ENCODE data around the gene COL13A1.
A peak's percentile ranks its signal among the peaks of the same experiment; 100 is the strongest.

Gene COL13A1

GRCh38 chr10:69772933-69773704, 28.6 kb upstream of the COL13A1 start:
- no peak for FAIRE-seq

GRCh38 chr10:69774596-69774995, 27.1 kb upstream of the COL13A1 start:
- FAIRE-seq: no peak
- DNase-seq (ENCODE audit: insufficient read length, low spot score): no peak
- TF ChIP-seq POLR2A (IDR thresholded peaks at IDR 0.05; ENCODE audit: low read depth, low read length): no peak

More at GRCh38 chr10:69772933-69773704, 28.6 kb upstream of the COL13A1 start:
- DNase-seq (ENCODE audit: insufficient read length, low spot score): no peak
- TF ChIP-seq POLR2A (IDR thresholded peaks at IDR 0.05; ENCODE audit: low read depth, low read length): no peak

GRCh38 chr10:69780077-69780476, 21.6 kb upstream of the COL13A1 start:
- no peak for DNase-seq (ENCODE audit: insufficient read length, low spot score)
- FAIRE-seq: no peak

GRCh38 chr10:69781576-69781975, 20.1 kb upstream of the COL13A1 start:
- TF ChIP-seq POLR2A (IDR thresholded peaks at IDR 0.05; ENCODE audit: low read depth, low read length): no peak
- no peak for DNase-seq (ENCODE audit: insufficient read length, low spot score)
- no peak for FAIRE-seq

More at GRCh38 chr10:69780077-69780476, 21.6 kb upstream of the COL13A1 start:
- TF ChIP-seq POLR2A (IDR thresholded peaks at IDR 0.05; ENCODE audit: low read depth, low read length): no peak

GRCh38 chr10:69783515-69783914, 18.2 kb upstream of the COL13A1 start:
- FAIRE-seq: no peak
- no peak for TF ChIP-seq POLR2A (IDR thresholded peaks at IDR 0.05; ENCODE audit: low read depth, low read length)
- no peak for DNase-seq (ENCODE audit: insufficient read length, low spot score)

GRCh38 chr10:69786791-69787190, 14.9 kb upstream of the COL13A1 start:
- DNase-seq (ENCODE audit: insufficient read length, low spot score): no peak
- FAIRE-seq: peak; percentile 48
- TF ChIP-seq POLR2A (IDR thresholded peaks at IDR 0.05; ENCODE audit: low read depth, low read length): no peak

- DNase-seq (ENCODE audit: insufficient read length, low spot score): no peak
- TF ChIP-seq POLR2A (IDR thresholded peaks at IDR 0.05; ENCODE audit: low read depth, low read length): no peak
- FAIRE-seq: no peak
Observed at GRCh38 chr10:69787681-69788080, 14.0 kb upstream of the COL13A1 start.

GRCh38 chr10:69789164-69789576, 12.5 kb upstream of the COL13A1 start:
- no peak for TF ChIP-seq POLR2A (IDR thresholded peaks at IDR 0.05; ENCODE audit: low read depth, low read length)
- DNase-seq (ENCODE audit: insufficient read length, low spot score) (no peak), FAIRE-seq (no peak)

- FAIRE-seq (no peak), DNase-seq (ENCODE audit: insufficient read length, low spot score) (no peak)
- no peak for TF ChIP-seq POLR2A (IDR thresholded peaks at IDR 0.05; ENCODE audit: low read depth, low read length)
Observed at GRCh38 chr10:69791812-69792211, 9.9 kb upstream of the COL13A1 start.

- DNase-seq (ENCODE audit: insufficient read length, low spot score): no peak
- FAIRE-seq: no peak
- TF ChIP-seq POLR2A (IDR thresholded peaks at IDR 0.05; ENCODE audit: low read depth, low read length): no peak
Observed at GRCh38 chr10:69792341-69792740, 9.4 kb upstream of the COL13A1 start.

GRCh38 chr10:69794673-69795072, 7.0 kb upstream of the COL13A1 start:
- no peak for TF ChIP-seq POLR2A (IDR thresholded peaks at IDR 0.05; ENCODE audit: low read depth, low read length)

GRCh38 chr10:69795242-69795934, 6.3 kb upstream of the COL13A1 start:
- no peak for TF ChIP-seq POLR2A (IDR thresholded peaks at IDR 0.05; ENCODE audit: low read depth, low read length)
- FAIRE-seq: no peak
- DNase-seq (ENCODE audit: insufficient read length, low spot score): no peak

More at GRCh38 chr10:69794673-69795072, 7.0 kb upstream of the COL13A1 start:
- DNase-seq (ENCODE audit: insufficient read length, low spot score): no peak
- no peak for FAIRE-seq

GRCh38 chr10:69797959-69798358, 3.7 kb upstream of the COL13A1 start:
- no peak for FAIRE-seq
- DNase-seq (ENCODE audit: insufficient read length, low spot score): no peak
- TF ChIP-seq POLR2A (IDR thresholded peaks at IDR 0.05; ENCODE audit: low read depth, low read length): no peak

GRCh38 chr10:69800109-69800508, 1.6 kb upstream of the COL13A1 start:
- TF ChIP-seq POLR2A (IDR thresholded peaks at IDR 0.05; ENCODE audit: low read depth, low read length): no peak
- FAIRE-seq (peak; percentile 36), DNase-seq (ENCODE audit: insufficient read length, low spot score) (peak; percentile 77)

- FAIRE-seq: no peak
- TF ChIP-seq POLR2A (IDR thresholded peaks at IDR 0.05; ENCODE audit: low read depth, low read length): no peak
Observed at GRCh38 chr10:69800665-69801064, 1.0 kb upstream of the COL13A1 start.

More at GRCh38 chr10:69800665-69801064, 1.0 kb upstream of the COL13A1 start:
- no peak for DNase-seq (ENCODE audit: insufficient read length, low spot score)

Measured in H54 (cell line).